AG04450 (cell line): Measurements from ENCODE around the gene LPCAT4. TPM values are rescaled to one million over a fixed set of nuclear protein-coding genes. Genes with fewer than 3 reads are reported as not detected.
"Not testable (repeated sequence)": the region's sequence is repeated elsewhere in the genome, so short reads cannot be mapped to it uniquely, and the experiment has no call there.

Experiments
- CTCF ChIA-PET: fragments of 300-600, 350-600 bp; formaldehyde crosslinking; extraction: SDS; loops from one replicate; lab custom pipeline; 2022; ENCODE audit warnings: antibody characterized with exemption, inconsistent platforms; lab: Charles Lee
- POLR2A ChIA-PET: fragments of 350-600 bp; formaldehyde crosslinking; extraction: SDS; loops from one replicate; lab custom pipeline; 2021; ENCODE audit warnings: antibody characterized with exemption, inconsistent platforms; lab: Yijun Ruan, JAX
- DNase-seq: peaks from one replicate; pipeline ENCODE4 v3.0.0-alpha.2; 2011; ENCODE audit warnings: low read depth, low spot score
- H3K27ac ChIP-seq: one replicate; pipeline ENCODE4 v1.5.1; 2012; ENCODE audit warnings: low read depth, low read length, control low read depth
- H3K27me3 ChIP-seq: one replicate; pipeline ENCODE4 v1.6.0; 2012; ENCODE audit warnings: low read length; ENCODE audit not compliant: control insufficient read depth, insufficient read depth
- H3K4me3 ChIP-seq: 2 replicates; pipeline ENCODE4 v1.5.1; 2011; ENCODE audit warnings: mild to moderate bottlenecking, low read depth, low read length, control low read depth
- H3K9me3 ChIP-seq: 2 replicates; pipeline ENCODE4 v1.5.1; 2012; ENCODE audit warnings: low read length; ENCODE audit not compliant: control insufficient read depth, insufficient read depth
- polyA minus RNA-seq: library from RNA; depleted of rRNA, polyadenylated mRNA; stranded (reverse); fragments of >200 nt; gene quantifications from 2 replicates; pipeline ENCODE4 v1.2.3, GENCODE V29; 2011; rRNA and poly(A)+ RNA removed
- polyA plus RNA-seq: library from polyadenylated mRNA; depleted of rRNA; stranded (reverse); fragments of >200 nt; gene quantifications from 2 replicates; pipeline ENCODE4 v1.2.3, GENCODE V29; 2011; rRNA removed
- TF ChIP-seq, protein P1 (sequence below): IDR thresholded peaks from 2 replicates; pipeline ENCODE4 v1.5.1; 2011; ENCODE audit warnings: low read depth, low read length, control low read depth, inconsistent platforms

Gene LPCAT4, protein sequence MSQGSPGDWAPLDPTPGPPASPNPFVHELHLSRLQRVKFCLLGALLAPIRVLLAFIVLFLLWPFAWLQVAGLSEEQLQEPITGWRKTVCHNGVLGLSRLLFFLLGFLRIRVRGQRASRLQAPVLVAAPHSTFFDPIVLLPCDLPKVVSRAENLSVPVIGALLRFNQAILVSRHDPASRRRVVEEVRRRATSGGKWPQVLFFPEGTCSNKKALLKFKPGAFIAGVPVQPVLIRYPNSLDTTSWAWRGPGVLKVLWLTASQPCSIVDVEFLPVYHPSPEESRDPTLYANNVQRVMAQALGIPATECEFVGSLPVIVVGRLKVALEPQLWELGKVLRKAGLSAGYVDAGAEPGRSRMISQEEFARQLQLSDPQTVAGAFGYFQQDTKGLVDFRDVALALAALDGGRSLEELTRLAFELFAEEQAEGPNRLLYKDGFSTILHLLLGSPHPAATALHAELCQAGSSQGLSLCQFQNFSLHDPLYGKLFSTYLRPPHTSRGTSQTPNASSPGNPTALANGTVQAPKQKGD
- polyA plus RNA-seq (20.4 and 23.2 TPM in 2 replicates), polyA minus RNA-seq (14.2 and 17.7 TPM in 2 replicates)

GRCh38 chr15:34367101-34368081, at the start of gene LPCAT4:
Gene LPCAT4, minus strand, starts transcription at chr15:34367196. Its CDS starts 96 bp downstream, at chr15:34367100.
- TF ChIP-seq, protein P1, sequence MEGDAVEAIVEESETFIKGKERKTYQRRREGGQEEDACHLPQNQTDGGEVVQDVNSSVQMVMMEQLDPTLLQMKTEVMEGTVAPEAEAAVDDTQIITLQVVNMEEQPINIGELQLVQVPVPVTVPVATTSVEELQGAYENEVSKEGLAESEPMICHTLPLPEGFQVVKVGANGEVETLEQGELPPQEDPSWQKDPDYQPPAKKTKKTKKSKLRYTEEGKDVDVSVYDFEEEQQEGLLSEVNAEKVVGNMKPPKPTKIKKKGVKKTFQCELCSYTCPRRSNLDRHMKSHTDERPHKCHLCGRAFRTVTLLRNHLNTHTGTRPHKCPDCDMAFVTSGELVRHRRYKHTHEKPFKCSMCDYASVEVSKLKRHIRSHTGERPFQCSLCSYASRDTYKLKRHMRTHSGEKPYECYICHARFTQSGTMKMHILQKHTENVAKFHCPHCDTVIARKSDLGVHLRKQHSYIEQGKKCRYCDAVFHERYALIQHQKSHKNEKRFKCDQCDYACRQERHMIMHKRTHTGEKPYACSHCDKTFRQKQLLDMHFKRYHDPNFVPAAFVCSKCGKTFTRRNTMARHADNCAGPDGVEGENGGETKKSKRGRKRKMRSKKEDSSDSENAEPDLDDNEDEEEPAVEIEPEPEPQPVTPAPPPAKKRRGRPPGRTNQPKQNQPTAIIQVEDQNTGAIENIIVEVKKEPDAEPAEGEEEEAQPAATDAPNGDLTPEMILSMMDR: peak; percentile 95
- Histone ChIP-seq H3K4me3 (peak within 1 kb of the TSS; percentile 96), H3K27ac (peak within 1 kb of the TSS; percentile 80), H3K27me3 (no peaks in the 10 kb centered on the region), H3K9me3 (no peaks in the 10 kb centered on the region; the same call in 1 of the 2 replicates)
- ChIA-PET CTCF (interaction anchor here (0.6 to 2.8 kb wide), 29 partner anchors 9 to 306 kb away, joined by 3 to 26 read pairs (median 4); partner anchors contain the start of genes KATNBL1, NOP10 and NUTM1), POLR2A (interaction anchor here (0.5 to 1.8 kb wide), 6 partner anchors 24 to 251 kb away, joined by 3 to 7 read pairs (median 3); partner anchors contain the start of genes KATNBL1, NOP10, NUTM1 and SLC12A6)
- peak; percentile 53 for DNase-seq

GRCh38 chr15:34409511-34409910, 42.5 kb upstream of the LPCAT4 start:
- H3K4me3 ChIP-seq, H3K27me3 ChIP-seq, POLR2A ChIA-PET, H3K9me3 ChIP-seq, DNase-seq, H3K27ac ChIP-seq, CTCF ChIA-PET: not testable (repeated sequence)

DNA sequence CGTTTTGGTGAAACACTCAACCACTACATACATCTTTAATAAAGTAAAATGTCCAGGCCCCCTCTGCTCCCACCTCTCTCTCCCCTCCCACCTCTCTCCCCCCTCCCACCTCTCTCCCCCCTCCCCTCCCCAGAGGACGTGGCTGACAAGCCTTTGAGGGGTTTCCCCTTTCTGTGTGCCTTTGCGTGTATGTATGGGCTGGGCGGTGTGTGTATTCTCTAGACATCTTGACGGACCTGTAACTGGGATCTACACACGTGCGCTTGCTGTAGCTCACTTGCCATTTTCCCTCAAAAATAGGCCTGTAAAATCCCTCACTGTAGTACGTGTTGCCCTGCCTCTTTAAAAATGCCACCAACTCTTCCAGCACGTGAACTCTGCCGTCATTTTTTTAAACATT, 42.0 kb upstream of the LPCAT4 start:
- H3K4me3 ChIP-seq, POLR2A ChIA-PET, CTCF ChIA-PET, DNase-seq, H3K9me3 ChIP-seq, H3K27ac ChIP-seq, H3K27me3 ChIP-seq: not testable (repeated sequence)

GRCh38 chr15:34403899-34404298, 36.9 kb upstream of the LPCAT4 start:
- CTCF ChIA-PET, POLR2A ChIA-PET, DNase-seq: not testable (repeated sequence)

DNA sequence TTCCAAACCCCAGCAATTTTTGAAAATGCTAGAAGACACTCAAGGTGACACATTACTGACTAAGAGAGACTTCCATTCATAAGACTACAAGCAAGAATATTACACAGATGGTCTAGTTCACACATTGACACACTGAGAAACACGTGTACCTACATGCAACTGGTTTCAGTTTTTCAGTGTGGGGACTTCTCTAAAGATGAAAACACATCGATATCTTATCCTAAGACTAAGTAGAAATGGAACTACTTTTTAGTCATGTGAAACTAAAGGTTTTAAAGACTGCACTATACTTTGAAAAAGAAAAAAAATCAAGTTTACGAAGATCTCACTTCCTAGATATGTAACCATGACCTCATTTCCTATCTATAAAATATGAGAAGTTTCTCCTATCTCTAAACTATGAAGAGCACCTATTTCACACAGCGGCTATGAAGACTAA, 36.2 kb upstream of the LPCAT4 start:
- H3K27ac ChIP-seq, POLR2A ChIA-PET, H3K27me3 ChIP-seq, H3K9me3 ChIP-seq, CTCF ChIA-PET, DNase-seq, H3K4me3 ChIP-seq: not testable (repeated sequence)

More at GRCh38 chr15:34403899-34404298, 36.9 kb upstream of the LPCAT4 start:
- not testable (repeated sequence) for H3K4me3 ChIP-seq, H3K9me3 ChIP-seq, H3K27ac ChIP-seq, H3K27me3 ChIP-seq

- POLR2A ChIA-PET, DNase-seq, H3K27me3 ChIP-seq, H3K9me3 ChIP-seq, H3K4me3 ChIP-seq, H3K27ac ChIP-seq, CTCF ChIA-PET: not testable (repeated sequence)
These were observed 30.8 kb upstream of the LPCAT4 start for GRCh38 chr15:34397637-34398259.

- H3K27ac ChIP-seq, H3K27me3 ChIP-seq, H3K4me3 ChIP-seq, H3K9me3 ChIP-seq, POLR2A ChIA-PET, CTCF ChIA-PET, DNase-seq: not testable (repeated sequence)
These were observed 26.0 kb upstream of the LPCAT4 start for GRCh38 chr15:34392981-34393380.

DNA sequence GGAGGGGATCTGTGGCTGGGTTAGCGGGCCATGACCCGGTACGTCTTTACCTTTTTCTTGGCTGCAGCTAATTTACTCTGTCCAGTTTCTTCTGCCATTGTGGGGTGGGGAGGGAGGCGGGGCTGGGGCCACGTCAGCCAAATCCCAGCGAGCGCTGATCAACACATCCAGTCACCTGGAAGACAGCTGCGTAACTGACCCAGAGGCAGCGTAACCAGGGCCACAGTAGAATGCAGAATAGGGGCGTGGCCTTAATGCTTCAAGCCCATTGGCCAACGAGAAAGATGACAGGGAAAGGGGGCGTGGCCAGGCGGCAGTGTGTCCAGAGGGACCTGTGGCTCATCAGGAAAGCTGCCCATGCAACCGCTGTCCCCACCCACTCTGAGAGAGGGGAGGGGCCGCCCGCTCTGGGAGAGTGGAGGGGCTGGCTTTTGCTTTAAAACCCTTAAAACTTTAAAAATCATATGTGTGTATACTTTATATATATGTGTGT, 22.6 kb upstream of the LPCAT4 start:
- DNase-seq, POLR2A ChIA-PET, H3K9me3 ChIP-seq, H3K27ac ChIP-seq, CTCF ChIA-PET, H3K27me3 ChIP-seq, H3K4me3 ChIP-seq: not testable (repeated sequence)

GRCh38 chr15:34381829-34382521, 15.0 kb upstream of the LPCAT4 start:
- H3K27me3 ChIP-seq, DNase-seq, H3K9me3 ChIP-seq, H3K27ac ChIP-seq, CTCF ChIA-PET, H3K4me3 ChIP-seq, POLR2A ChIA-PET: not testable (repeated sequence)
